Islet of Langerhans (tissue), 1 donor: ENCODE measurements around the gene ITGA7.
"Not testable (repeated sequence)": the region's sequence is repeated elsewhere in the genome, so short reads cannot be mapped to it uniquely, and the experiment has no call there.

ENCODE experiments used
- FAIRE-seq: peaks from one replicate; lab custom pipeline; 2011; peaks lifted over from hg19 to GRCh38; lab: Jason Lieb, UNC

Gene ITGA7

DNA sequence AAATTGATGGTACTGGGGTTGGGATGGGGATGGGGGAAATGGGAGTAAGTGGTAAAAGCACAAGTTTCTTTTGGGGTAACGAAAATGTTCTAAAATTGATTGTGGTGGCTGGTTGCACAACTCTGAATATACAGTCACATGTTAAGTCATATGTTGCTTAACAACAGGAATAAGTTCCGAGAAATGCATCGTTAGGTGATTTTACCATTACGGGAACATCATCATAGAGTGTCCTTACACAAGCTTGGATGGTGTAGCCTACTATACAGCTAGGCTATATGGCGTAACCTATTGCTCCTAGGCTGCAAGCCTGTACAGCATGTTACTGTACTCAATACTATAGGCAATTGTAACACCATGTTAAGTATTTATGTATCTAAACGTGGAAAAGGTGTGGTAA is 31.0 kb downstream of the ITGA7 start:
- FAIRE-seq = no peak

DNA sequence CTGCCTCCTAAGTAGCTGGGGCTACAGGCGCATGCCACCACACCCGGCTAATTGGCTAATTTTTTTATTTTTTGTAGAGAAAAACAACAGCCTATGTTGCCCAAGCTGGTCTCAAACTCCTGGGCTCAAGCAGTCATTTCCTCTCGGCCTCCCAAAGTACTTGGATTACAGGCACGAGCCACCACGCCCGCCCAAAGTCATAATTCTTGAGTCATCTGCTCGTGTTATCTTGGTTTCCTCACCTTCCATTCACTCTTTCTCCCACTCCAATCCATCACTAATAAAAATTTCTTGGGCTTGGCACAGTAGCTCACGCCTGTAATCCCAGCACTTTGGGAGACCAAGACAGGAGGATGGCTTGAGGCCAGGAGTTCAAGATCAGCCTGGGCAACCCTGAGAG is 32.0 kb downstream of the ITGA7 start:
- no peak for FAIRE-seq

- FAIRE-seq = no peak
Measured at GRCh38 chr12:55673638-55674037, 34.1 kb downstream of the ITGA7 start.

- no peak for FAIRE-seq
Measured at GRCh38 chr12:55671746-55672145, 36.0 kb downstream of the ITGA7 start.

DNA sequence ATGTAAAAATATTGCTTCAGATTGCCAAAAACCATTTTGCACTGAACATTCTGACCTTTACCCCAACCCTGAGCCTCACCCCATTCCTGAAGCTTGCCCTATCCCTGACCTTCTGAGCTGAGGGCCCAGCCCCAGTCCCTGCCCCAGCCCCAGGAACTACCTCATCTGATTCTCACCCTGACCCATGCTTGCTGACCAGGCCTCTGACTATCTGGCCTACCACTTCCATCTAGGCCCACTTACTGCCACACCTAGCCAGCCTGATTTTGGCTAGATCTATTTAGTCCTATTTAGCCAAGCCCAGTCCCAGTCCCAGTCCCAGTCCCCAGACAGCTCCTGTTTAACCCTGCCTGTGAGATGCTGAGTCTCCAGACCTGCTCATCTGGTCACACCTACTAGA is 37.4 kb downstream of the ITGA7 start:
- no peak for FAIRE-seq

DNA sequence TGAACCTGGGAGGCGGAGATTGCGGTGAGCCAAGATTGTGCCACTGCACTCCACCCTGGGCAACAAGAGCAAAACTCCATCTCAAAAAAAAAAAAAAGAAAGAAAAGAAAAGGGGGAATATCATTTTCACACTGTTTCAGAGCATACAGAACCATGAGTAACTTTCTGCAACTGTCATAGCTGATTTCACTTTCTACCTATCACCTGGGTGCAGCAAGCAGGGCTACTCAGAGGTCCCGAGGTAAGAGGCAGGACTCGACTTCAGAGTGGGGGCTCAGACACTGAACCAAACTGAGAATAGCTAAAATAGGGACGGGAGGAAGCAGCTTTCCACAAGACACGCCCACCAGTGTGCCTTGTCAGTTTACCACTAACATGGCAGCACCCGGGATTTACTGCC is 41.2 kb downstream of the ITGA7 start:
- FAIRE-seq = no peak

DNA sequence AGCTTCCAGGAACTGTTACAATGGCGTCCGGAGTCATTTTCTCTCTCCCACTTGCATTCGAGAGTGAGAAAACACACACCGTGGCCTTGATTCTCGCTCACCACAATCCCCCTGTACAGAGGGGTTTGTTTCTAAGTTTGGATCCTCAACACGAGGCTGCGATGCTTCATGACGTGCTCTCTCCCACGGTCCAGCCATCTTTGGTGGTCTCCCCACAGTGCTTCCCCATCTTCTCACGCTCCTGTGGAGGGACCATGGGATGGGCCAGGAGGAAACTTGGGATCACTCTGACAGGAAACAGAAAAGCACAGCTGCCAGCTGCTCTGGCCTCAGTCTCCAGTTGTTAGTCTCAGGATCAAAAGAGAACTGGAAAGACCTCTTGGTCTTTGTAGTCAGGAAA is 42.9 kb downstream of the ITGA7 start:
- no peak for FAIRE-seq

- FAIRE-seq = no peak
Measured at GRCh38 chr12:55663391-55663790, 44.3 kb downstream of the ITGA7 start.

- no peak for FAIRE-seq
Measured at GRCh38 chr12:55659486-55660385, 48.0 kb downstream of the ITGA7 start.

- FAIRE-seq = no peak
Measured at GRCh38 chr12:55658635-55659391, 48.9 kb downstream of the ITGA7 start.

DNA sequence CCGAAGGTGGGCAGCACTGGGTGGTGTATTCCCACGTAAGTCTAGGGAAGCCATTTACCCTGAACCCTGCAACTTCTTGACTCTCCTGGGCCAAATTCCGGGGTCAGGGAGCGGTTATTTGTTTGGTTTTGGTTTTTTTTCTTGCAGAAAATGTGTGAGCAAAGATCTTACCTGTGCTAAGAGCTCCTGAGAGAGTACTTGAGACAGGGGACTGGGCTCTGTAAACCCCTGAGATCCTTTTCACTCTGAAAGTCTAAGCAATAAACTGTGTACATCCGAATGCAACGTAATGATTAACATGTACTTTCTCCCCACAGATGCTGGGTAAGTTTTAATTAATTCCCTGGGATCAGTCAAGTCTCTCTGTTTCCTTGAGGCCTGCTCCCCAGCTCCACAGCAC is 49.5 kb downstream of the ITGA7 start:
- no peak for FAIRE-seq

DNA sequence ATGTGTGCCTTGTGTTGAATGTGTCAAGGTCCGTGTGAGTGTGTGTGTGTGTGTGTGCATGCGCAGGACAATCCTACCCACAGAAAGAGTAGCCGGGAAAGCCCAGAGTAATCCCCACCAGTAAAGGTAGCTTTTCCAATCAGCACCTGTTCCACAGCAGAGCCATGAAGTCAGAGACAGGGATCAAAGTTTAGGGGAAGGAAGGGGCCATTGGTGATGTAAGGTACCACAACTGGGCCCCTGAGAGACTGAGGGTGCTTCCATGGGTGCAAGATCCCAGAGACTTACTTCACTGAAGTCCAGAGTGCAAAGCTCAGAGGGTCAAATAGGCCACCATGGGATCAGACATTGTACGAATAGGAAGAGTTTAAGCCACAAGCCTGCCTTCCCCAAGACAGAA is 50.5 kb downstream of the ITGA7 start:
- FAIRE-seq = no peak

DNA sequence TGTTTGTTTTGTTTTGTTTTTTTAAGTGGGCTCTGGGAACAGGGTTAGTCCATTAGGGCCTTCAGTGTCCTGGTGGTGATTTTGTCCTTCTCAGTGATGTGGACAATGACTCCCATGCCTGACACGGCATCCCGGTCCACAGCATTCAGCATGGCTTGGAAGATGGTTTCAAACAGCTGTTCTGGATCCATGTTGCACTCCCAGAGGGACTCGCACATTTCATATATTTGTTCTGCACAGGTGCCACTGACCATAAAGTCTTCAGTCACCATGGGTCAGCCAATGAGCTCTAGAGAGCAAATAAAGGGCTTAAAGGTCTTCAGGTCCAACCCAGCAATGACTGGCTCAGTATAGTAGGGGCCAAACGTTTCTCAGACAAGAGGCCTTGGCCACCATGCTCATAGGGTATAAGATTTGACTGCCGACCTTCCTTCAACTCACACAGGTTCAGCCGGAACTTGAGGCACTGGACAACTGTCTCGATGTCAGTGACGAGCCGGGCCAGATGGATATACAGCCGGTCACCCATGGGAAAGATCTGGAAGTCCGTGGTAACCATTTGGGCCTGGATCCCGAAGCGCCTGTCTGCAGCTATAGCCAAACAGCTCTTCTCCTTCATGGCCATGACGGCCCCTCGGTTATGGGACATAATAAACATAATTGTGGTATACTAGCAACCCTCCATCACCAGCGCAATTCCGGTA is 53.0 kb downstream of the ITGA7 start:
- FAIRE-seq = no peak

- FAIRE-seq = no peak
Measured at GRCh38 chr12:55653031-55653430, 54.7 kb downstream of the ITGA7 start.

DNA sequence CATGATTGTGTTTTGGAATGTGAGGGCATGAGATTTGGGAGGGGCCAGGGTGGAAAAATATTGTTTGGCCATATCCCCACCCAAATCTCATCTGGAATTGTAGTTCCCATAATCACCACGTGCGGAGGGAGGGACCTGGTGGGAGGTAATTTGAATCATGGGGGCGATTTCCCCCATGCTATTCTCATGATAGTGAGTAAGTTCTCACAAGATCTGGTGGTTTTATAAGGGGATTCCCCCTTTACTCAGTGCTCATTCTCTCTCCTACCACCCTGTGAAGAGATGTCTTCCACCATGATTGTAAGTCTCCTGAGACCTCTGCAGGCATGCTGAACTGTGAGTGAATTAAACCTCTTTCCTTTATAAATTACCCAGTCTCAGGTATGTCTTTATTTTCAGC is 55.4 kb downstream of the ITGA7 start:
- no peak for FAIRE-seq

GRCh38 chr12:55651299-55651683 is 56.4 kb downstream of the ITGA7 start:
- no peak for FAIRE-seq

GRCh38 chr12:55650620-55651298 is 56.9 kb downstream of the ITGA7 start:
- not testable (repeated sequence) for FAIRE-seq

- FAIRE-seq = no peak
Measured at GRCh38 chr12:55647027-55647426, 60.7 kb downstream of the ITGA7 start.

DNA sequence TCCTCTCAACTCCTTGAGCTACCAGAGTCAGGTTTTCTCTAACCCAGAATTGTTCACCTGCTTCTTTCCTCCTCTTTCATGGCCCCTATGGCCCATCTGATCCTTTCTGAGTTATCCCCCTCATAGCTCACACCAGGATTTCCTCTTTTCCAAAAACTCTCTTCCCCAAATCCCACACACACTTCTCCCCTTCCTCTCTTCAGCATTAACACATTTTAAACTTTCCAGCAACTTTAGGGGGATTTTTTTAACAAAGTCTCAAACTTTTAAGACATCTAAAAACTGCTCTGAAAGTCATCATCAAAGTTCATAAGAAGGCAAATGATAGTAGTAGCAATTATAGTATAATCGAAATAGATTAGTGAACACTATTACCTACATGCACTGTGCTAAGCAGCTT is 63.1 kb downstream of the ITGA7 start:
- no peak for FAIRE-seq

DNA sequence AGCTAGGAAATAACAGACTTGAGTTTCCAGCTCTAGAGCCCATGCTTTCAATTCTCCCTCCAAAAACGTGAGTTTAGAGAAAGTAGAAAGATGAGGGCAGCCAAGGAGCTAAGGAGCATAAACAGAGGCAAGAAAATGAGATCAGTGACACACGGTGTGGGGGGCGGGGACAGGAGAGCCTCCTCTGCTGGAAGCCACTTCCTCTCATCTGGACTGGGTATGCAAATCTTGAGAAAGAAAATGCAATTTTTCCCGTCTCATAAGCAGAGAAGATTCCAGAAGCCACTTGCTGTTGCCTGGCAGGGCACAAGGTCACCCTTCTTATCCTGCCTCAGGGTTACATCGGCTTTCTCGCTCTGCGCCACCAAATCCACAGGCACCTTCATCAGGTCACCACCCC is 65.0 kb downstream of the ITGA7 start:
- FAIRE-seq = no peak

- no peak for FAIRE-seq
Measured at GRCh38 chr12:55642267-55642666, 65.4 kb downstream of the ITGA7 start.

DNA sequence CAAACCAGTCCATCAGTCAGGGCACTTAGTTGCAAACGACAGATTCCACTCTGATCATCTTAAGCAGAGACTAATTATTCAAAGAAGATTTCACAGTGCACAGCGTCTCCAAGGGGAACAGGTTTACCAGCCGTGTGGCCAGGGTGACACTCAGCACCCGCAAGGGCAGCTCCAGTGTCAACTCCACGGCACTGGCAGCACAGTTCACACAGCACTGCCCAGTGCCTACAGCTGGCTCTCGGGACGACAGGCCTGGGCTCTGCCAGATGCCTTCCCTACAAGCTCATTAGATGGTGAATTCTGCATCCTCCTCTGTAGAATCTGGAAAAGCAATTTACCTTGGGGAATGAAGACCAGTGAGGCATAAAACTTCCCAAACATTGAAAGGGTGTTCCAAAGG is 66.1 kb downstream of the ITGA7 start:
- no peak for FAIRE-seq
